IPS-20b (cell line): ENCODE data around the gene FES.

Experiments used
- H3K27ac ChIP-seq: one replicate; pipeline ENCODE4 v1.5.1; 2013; ENCODE audit warnings: low read length
- H3K27me3 ChIP-seq: 2 replicates; pipeline ENCODE4 v1.6.1; 2013; ENCODE audit warnings: mild to moderate bottlenecking, low read length, inconsistent platforms; ENCODE audit not compliant: insufficient read depth
- H3K36me3 ChIP-seq: 2 replicates; pipeline ENCODE4 v1.6.1; 2013; ENCODE audit warnings: low read depth, mild to moderate bottlenecking, inconsistent platforms, low read length, moderate library complexity; ENCODE audit not compliant: insufficient read depth
- H3K4me1 ChIP-seq: 2 replicates; pipeline ENCODE4 v1.6.1; 2013; ENCODE audit warnings: mild to moderate bottlenecking, control low read depth, inconsistent platforms, low read length, moderate library complexity; ENCODE audit not compliant: insufficient read depth
- H3K4me3 ChIP-seq: 2 replicates; pipeline ENCODE4 v1.5.1; 2013; ENCODE audit warnings: mild to moderate bottlenecking, low read length, inconsistent platforms
- H3K9ac ChIP-seq: 2 replicates; pipeline ENCODE4 v1.6.1; 2013; ENCODE audit warnings: low read depth, mild to moderate bottlenecking, inconsistent platforms, low read length, moderate library complexity
- H3K9me3 ChIP-seq: 2 replicates; pipeline ENCODE4 v1.6.1; 2013; ENCODE audit warnings: mild to moderate bottlenecking, low read depth, low read length, inconsistent platforms; ENCODE audit not compliant: insufficient read depth

The FES gene

GRCh38 chr15:90942354-90943120, 58.2 kb downstream of the FES start:
- no peaks in the 10 kb centered on the region for H3K27me3 ChIP-seq
- no peaks in the 10 kb centered on the region for H3K4me1 ChIP-seq
- peaks cover 80% of the 10 kb centered on the region for H3K36me3 ChIP-seq
- no peak overlapping the region for H3K27ac ChIP-seq
- no peaks in the 10 kb centered on the region for H3K9me3 ChIP-seq
- H3K4me3 ChIP-seq = no peak overlapping the region
- no peak overlapping the region for H3K9ac ChIP-seq

GRCh38 chr15:90945091-90945490, 60.8 kb downstream of the FES start:
- Histone ChIP-seq H3K9ac (no peak overlapping the region), H3K27ac (no peak overlapping the region), H3K36me3 (peaks cover 83% of the 10 kb centered on the region), H3K9me3 (no peaks in the 10 kb centered on the region), H3K4me3 (no peak overlapping the region), H3K27me3 (no peaks in the 10 kb centered on the region), H3K4me1 (no peaks in the 10 kb centered on the region)
